Measurements from ENCODE around the gene ZNF654. TPM values are rescaled to one million over a fixed set of nuclear protein-coding genes. Genes with fewer than 3 reads are reported as not detected.

ZNF654 gene
- total and polyA plus RNA-seq, 8 donors = 1.7 to 11.0 (median 5.1) TPM

DNA sequence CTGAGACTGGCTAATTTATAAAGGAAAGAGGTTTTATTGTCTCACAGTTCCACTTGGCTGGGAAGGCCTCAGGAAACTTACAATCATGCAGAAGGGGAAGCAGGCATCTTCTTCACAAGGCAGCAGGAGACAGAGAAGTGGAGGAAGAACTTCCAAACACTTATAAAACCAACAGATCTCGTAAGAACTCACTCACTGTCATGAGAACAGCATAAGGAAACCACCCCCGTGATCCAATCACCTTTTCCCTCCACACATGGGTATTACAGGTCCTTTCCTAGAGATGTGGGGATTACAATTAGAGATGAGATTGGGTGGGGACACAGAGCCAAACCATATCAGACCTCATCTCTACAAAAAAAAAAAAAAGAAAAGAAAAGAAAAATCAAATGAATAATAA lies 26.0 kb upstream of the ZNF654 start:
- FAIRE-seq = no peak

DNA sequence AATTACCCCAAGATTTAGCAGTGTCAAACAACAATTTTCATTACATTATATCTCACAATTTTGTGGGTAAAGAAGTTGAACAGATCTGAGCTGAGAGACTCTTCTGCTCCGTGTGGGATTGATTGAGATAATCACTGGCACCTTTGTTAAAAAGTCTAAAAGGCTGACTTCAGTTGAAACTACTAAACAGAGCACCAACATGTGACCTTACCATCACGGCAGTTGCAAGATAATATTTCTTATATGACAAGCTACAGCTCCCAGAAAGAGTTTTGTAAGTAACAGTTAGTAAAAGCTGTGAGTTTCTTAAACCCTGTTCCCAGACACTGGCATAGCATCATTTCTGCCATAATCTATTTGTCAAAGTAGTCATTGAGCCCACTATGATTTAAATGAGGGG lies 25.2 kb upstream of the ZNF654 start:
- TF ChIP-seq, protein P1, sequence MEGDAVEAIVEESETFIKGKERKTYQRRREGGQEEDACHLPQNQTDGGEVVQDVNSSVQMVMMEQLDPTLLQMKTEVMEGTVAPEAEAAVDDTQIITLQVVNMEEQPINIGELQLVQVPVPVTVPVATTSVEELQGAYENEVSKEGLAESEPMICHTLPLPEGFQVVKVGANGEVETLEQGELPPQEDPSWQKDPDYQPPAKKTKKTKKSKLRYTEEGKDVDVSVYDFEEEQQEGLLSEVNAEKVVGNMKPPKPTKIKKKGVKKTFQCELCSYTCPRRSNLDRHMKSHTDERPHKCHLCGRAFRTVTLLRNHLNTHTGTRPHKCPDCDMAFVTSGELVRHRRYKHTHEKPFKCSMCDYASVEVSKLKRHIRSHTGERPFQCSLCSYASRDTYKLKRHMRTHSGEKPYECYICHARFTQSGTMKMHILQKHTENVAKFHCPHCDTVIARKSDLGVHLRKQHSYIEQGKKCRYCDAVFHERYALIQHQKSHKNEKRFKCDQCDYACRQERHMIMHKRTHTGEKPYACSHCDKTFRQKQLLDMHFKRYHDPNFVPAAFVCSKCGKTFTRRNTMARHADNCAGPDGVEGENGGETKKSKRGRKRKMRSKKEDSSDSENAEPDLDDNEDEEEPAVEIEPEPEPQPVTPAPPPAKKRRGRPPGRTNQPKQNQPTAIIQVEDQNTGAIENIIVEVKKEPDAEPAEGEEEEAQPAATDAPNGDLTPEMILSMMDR (IDR thresholded peaks at IDR 0.05) = no peak
- no peak for ATAC-seq
- Histone ChIP-seq H3K9me3 (no peaks in the 10 kb centered on the region), H3K4me1 (peaks cover 0 to 6% (median 6%) of the 10 kb centered on the region in 3 donors), H3K27me3 (no peaks in the 10 kb centered on the region), H3K4me3 (no peak overlapping the region), H3K36me3 (no peaks in the 10 kb centered on the region), H3K27ac (no peak overlapping the region)
- DNase-seq = no peak
- intact Hi-C loops (cut with DNase I) = no loop called here
- FAIRE-seq = no peak
- WGBS, 2 donors = 46 to 49% methylated on average over 2 of the region's 2 CpGs

More for the DNA sequence above, 26.0 kb upstream of the ZNF654 start:
- no peaks in the 10 kb centered on the region for H3K27me3 ChIP-seq
- H3K27ac ChIP-seq = no peak overlapping the region
- no peak overlapping the region for H3K4me3 ChIP-seq
- H3K36me3 ChIP-seq = no peaks in the 10 kb centered on the region
- no peaks in the 10 kb centered on the region for H3K9me3 ChIP-seq
- intact Hi-C loops (cut with DNase I) = no loop called here
- peaks cover 0 to 6% (median 6%) of the 10 kb centered on the region in 3 donors for H3K4me1 ChIP-seq
- TF ChIP-seq, protein P1 (IDR thresholded peaks at IDR 0.05) = no peak
- DNase-seq (no peak), ATAC-seq (no peak)
- 84% methylated on average over 2 of the region's 2 CpGs for WGBS, 2 donors

DNA sequence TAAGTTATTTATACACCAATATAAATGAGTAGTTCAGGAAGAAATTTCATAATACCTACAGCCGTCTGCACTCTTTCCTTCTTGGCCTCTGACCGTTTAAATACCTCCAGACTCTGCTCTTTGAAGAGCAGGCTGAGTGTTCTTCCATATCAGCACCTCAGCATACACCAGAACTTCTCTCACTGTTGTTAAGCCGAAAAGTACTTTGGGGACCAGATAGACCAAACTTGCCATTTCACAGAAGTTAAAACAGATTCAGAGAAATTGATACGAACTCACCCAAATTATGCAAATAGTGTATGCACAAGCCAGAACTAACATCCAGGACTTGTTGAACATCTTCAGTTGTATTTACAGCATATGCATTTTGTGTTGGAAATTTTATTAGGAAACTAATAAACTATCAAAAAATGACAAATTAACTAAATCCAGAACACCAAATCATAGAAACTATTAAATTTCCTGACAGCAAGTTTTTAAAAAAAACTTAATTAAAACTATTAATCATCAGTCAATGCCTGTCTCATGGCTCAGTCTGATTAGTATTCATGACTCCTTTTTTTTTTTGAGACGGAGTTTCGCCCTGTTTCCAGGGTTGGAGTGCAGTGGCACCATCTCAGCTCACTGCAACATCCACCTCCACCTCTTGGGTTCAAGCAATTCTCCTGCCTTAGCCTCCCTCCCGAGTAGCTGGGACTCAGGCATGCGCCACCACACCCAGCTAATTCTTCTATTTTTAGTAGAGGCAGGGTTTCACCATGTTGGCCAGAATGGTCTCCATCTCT lies 24.4 kb upstream of the ZNF654 start:
- Histone ChIP-seq H3K4me1 (peaks cover 0 to 6% (median 6%) of the 10 kb centered on the region in 3 donors), H3K4me3 (no peak overlapping the region), H3K9me3 (no peaks in the 10 kb centered on the region), H3K27me3 (no peaks in the 10 kb centered on the region), H3K36me3 (no peaks in the 10 kb centered on the region), H3K27ac (no peak overlapping the region)
- DNase-seq (no peak), ATAC-seq (no peak), FAIRE-seq (no peak)
- intact Hi-C loops (cut with DNase I) = no loop called here
- 75 to 81% methylated on average over 8 of the region's 8 CpGs for WGBS, 2 donors
- TF ChIP-seq, protein P1 (IDR thresholded peaks at IDR 0.05) = no peak

DNA sequence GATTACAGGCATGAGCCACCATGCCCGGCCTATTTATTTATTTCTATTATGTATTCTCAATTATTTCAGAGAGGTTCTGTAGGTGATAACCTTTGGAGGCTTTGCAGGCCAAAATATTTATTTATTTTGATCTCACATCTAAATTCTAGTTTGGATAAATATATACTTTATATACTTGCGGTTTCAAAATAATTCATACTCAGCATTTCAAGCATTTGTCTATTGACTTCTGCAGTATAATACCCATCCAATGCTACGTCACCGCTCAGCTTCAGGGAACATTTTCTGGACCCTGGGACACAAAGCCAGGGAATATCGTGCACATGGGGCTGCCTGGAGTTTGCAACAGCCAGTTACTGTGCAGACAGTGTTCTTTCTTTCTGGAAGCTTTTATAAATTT lies 22.8 kb upstream of the ZNF654 start:
- ATAC-seq (no peak), DNase-seq (no peak), FAIRE-seq (no peak)
- intact Hi-C loops (cut with DNase I) = no loop called here
- 77 to 80% methylated on average over 5 of the region's 5 CpGs for WGBS, 2 donors
- Histone ChIP-seq H3K9me3 (no peaks in the 10 kb centered on the region), H3K27me3 (no peaks in the 10 kb centered on the region), H3K4me1 (peaks cover 0 to 4% (median 3%) of the 10 kb centered on the region in 3 donors), H3K27ac (no peak overlapping the region), H3K4me3 (no peak overlapping the region), H3K36me3 (no peaks in the 10 kb centered on the region)
- TF ChIP-seq, protein P1 (IDR thresholded peaks at IDR 0.05) = no peak

DNA sequence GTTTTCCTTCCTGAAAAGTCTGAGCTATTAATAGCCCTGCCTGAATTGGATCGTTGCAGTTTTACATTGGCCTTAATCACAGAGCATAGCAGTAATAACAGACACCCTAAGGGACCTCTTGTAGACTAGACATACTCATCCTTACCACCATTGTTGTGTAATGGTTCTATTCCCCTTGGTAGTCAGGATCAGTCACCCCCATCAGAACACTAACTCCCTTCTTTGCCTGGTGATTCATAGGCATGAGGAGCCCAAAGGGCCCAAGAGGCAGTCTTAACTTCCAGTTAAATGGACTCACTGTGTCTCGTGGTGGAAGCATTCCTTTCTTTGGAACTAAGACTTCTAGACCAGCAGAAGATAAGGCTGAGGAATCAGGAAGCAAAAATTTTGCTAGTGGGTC lies 20.5 kb upstream of the ZNF654 start:
- Histone ChIP-seq H3K36me3 (no peaks in the 10 kb centered on the region), H3K9me3 (no peaks in the 10 kb centered on the region), H3K4me3 (no peak overlapping the region), H3K27me3 (no peaks in the 10 kb centered on the region), H3K4me1 (no peaks in the 10 kb centered on the region), H3K27ac (no peak overlapping the region)
- WGBS, 2 donors = 32 to 35% methylated on average over 2 of the region's 2 CpGs
- DNase-seq (no peak), ATAC-seq (no peak), FAIRE-seq (no peak)
- intact Hi-C loops (cut with DNase I) = no loop called here
- TF ChIP-seq, protein P1 (IDR thresholded peaks at IDR 0.05) = no peak

All from pancreas (tissue), 10 donors.